Inflammatory macrophage treated with lipopolysaccharide for 1 hour (primary cell): ENCODE results near the gene IKZF1.
"Not testable (repeated sequence)": the region's sequence is repeated elsewhere in the genome, so short reads cannot be mapped to it uniquely, and the experiment has no call there.

ENCODE experiments used
- DNase-seq, 2 donors: peaks; one replicate each; pipeline ENCODE4 v3.0.0-alpha.2; 2020 to 2022

The IKZF1 gene

GRCh38 chr7:50335230-50335794 lies 30.8 kb downstream of the IKZF1 start:
- DNase-seq, result no peak

- DNase-seq, result peak in 1 of 2 donors; percentile 63
Observed at GRCh38 chr7:50335795-50336754, 31.6 kb downstream of the IKZF1 start.

- DNase-seq, result no peak
Observed at GRCh38 chr7:50336894-50337703, 32.6 kb downstream of the IKZF1 start.

DNA sequence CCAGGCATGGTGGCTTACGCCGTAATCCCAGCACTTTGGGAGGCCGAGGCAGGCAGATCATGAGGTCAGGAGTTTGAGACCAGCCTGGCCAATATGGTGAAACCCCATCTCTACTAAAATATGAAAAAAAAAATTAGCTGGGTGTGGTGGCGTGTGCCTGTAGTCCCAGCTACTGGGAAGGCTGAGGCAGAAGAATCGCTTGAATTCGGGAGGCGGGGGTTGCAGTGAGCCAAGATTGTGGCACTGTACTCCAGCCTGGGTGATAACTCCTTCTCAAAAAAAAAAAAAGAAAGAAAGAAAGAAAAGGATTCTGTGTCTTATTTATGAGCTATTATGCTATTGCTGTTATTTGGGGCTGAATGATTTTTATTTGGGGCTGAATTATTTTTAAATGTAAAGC lies 35.0 kb downstream of the IKZF1 start:
- DNase-seq, result not testable (repeated sequence)

- no peak for DNase-seq
Observed at GRCh38 chr7:50339990-50340500, 35.5 kb downstream of the IKZF1 start.

GRCh38 chr7:50341724-50342123 lies 37.2 kb downstream of the IKZF1 start:
- no peak for DNase-seq

GRCh38 chr7:50342616-50343114 lies 38.1 kb downstream of the IKZF1 start:
- DNase-seq, result no peak

DNA sequence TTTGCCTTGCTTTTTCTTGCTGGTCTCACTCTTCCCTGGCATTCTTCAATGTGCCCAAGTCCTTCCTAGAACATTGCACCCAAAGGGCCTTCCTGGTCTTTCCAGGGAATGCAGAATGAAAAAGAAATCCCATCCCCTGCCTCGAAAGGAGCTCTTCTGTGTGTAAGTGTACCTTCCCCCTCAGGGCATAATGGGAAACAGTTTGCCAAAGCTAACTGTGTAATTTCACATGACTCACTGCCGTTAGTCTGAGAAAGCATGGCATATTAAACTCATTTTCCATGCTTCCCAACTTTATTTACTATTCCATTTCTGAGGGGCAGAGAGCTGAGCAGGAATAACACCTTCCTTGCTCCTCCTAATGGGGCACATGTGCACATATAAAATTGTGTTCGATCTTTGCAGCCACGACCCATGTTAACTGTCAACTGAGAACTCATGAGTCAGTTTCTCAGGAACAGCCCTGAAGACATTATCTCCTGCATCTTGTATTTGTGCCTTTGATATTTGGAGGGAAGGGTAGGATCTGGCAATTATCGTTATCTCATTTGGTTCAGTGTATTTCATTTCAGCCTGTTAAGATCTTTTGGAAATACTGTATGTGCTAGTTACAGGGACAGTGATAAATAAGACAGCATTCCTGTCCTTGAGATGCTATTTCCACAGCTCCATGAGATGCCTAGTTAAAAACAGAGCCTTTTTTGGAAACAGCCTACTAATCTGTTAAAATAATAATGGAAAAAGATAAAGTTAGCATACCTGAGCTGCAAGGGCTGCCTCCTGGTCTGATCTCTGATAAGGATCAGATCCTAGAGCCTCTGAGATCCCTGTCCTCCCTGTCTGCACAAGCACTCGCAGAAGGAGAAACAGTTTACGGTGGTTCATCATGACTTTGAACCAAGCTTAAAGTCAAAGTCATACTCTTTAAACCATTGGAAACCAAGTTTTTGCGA lies 42.3 kb downstream of the IKZF1 start:
- DNase-seq, result no peak

- DNase-seq, result no peak
Observed at GRCh38 chr7:50347693-50348092, 43.2 kb downstream of the IKZF1 start.

DNA sequence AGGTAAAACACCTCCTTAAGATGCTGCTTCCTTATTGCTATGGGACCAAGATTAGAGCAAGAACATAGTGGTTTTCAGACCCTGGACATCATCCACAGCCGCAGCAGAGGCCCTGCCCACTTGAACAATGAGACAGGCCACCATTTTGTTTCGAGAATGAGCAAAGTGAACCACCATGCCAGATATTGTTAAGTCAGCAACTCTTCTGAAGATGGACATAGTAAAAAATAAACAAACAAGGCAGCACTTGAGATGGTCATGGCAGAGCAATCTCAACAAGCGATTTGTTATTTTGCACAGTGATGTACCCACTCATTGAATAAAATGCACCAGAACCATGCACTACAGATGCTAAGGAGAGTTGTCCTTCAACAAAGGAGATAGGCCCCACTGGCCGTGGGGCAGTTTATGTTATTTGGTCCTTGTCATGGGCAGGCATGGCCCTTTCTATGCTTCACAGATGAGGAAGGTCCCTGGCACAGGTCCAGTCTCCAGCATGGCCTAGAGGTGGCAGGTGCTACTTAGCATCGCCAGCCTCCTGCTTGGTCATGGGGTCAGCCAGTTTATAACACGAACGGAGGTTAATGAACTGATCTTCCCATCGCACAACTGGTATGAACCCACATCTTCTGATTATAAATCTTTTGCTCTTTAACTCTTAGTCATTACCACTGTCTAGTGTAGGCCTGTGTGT lies 44.1 kb downstream of the IKZF1 start:
- no peak for DNase-seq

GRCh38 chr7:50349399-50349798 lies 44.9 kb downstream of the IKZF1 start:
- no peak for DNase-seq

DNA sequence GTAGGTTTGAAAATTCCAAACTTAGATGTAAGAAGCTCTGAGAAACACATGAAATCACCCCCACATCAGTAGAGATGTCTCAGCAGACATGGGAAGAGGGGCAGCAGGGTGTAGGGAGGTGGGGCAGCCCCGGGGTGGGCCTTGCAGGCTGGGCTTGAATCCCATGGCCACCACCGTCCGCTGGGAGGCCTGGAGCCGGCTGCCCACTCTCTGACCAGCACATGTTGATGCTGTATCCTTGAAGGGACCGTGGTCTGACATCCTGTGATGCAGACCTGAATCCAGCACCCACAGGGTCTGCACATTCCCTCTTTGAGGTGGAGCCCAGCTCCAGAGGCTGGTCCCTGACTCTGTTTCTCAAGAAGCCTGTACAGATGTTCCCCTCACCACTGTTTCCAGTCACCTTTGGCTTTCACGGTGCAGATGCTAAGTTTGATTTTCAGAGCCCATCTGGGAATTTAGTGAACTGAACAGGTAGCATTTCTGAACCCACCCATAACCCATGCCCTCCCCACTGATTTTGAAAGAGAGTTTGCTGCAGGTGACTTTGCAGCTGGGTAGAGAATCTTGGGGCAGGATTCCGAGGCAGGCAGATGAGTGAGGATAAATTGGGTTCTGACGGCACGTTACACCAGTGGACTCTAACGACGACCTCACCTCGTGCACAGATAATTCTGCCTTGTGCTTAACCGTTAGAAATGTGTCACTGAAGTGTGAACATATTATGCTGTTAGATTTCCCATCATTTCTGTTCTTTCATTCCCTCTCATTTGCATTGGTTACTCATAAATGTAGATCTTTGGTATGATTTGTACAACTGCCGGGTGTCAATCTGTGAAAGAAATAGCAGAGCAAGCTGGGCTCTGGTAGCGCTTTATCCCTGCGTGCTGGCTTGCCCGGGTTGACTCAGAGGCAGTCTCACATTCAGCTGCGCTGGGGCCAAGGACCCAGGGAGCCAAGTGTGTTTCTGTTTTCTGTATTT lies 45.7 kb downstream of the IKZF1 start:
- DNase-seq, result peak in 1 of 2 donors; percentile 26

- DNase-seq, result no peak
Observed at GRCh38 chr7:50351267-50351666, 46.8 kb downstream of the IKZF1 start.

GRCh38 chr7:50352282-50352681 lies 47.8 kb downstream of the IKZF1 start:
- peak; percentile 85 to 93 for DNase-seq

GRCh38 chr7:50352751-50353150 lies 48.2 kb downstream of the IKZF1 start:
- peak in 1 of 2 donors; percentile 60 for DNase-seq

DNA sequence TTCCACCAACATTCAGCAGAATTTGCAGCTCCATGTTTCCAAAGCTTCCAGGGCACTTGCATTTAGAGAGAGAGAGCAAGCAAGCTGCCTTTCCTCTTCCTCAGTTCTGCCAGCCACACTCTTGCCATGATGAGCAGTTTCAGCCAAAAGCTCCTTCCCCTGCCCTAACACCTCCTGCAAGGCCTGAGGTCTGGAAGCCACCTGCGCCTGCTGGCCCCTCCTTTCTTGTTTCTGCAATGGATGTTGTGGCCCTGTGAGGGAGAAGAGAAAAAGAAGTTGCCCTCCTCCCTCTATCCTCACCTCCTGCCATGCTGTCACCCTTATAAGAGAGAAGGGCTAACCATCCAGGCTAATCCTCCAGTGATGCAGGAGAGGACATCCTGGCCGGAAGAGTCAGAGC lies 48.7 kb downstream of the IKZF1 start:
- no peak for DNase-seq

DNA sequence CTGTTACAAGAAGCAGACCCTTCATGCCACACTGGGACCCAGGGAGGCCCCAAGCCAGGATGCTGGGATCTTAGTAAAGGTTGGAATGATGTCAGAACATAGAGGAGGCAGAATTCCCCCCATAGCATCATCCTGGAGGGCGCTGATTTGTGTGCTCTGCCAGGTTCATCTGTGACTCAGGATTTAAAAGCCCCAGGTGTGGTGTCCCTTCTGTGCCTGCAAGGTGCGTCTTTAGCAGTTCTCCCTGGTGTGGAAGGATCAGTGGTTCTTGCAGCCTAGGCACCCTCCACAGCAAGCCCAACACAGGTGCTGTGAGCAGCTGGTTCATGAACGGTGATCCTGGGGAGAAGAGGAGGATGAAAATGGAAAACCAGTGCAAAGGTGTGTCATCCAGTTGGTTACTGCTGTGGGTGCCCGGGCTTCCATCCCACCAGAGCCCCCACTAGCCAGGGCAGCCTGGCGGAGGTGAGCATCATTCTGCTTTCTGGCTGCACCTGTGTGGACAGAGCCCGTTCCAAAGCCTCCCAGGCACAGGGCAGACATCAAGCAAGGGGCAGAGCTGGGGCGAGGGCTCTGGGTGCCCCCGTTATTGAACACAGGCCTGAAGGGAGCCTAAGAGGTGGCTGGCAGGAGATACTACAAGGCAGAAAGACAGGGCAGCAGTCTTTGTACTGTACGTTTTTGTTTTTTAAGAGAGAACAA lies 49.5 kb downstream of the IKZF1 start:
- DNase-seq, result no peak

GRCh38 chr7:50355817-50356178 lies 51.3 kb downstream of the IKZF1 start:
- peak; percentile 40 to 56 for DNase-seq
